NCI-H1930 (cell line): ENCODE measurements around the gene PLCL2.
"Not testable (repeated sequence)": the region's sequence is repeated elsewhere in the genome, so short reads cannot be mapped to it uniquely, and the experiment has no call there.

Source experiments
- DNase-seq, 2 experiments: peaks; one replicate each; lab custom pipeline; 2025; lab: John Stamatoyannopoulos, UW

The PLCL2 gene

DNA sequence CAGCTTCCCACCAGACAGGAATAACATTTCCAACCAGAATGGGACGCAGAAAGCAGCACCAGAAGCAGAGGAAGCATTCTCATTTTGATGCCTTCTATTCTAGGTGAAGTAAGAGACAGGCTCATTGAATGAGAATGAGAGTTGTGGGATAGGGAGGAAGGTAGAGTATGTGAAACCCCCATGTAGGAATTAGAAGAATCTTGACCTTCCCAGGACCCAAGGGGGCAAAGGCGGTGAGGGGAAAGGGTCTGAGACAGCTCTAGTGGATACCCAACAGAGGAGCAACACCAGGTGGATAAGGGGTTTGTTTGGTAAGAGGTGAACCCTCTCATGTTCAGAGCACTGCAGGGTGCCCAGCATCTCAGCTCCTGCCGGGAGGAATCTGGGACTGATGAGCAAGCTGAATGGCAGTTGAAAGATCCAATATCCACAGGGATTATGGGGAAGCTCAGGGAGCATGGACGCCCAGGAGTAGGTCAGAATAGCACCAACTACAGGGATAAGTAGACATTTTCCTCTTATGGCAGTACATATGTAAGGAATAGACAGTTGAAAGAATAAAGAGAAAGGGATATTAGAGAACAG, 77.0 kb downstream of the PLCL2 start:
- DNase-seq: no peak

- DNase-seq: no peak
Observed at GRCh38 chr3:16975083-16975482, 90.3 kb downstream of the PLCL2 start.

GRCh38 chr3:16978234-16978920, 93.6 kb downstream of the PLCL2 start:
- DNase-seq: no peak

- no peak for DNase-seq
Observed at GRCh38 chr3:16978921-16979271, 94.1 kb downstream of the PLCL2 start.

- not testable (repeated sequence) for DNase-seq
Observed at GRCh38 chr3:16979769-16980515, 95.2 kb downstream of the PLCL2 start.

DNA sequence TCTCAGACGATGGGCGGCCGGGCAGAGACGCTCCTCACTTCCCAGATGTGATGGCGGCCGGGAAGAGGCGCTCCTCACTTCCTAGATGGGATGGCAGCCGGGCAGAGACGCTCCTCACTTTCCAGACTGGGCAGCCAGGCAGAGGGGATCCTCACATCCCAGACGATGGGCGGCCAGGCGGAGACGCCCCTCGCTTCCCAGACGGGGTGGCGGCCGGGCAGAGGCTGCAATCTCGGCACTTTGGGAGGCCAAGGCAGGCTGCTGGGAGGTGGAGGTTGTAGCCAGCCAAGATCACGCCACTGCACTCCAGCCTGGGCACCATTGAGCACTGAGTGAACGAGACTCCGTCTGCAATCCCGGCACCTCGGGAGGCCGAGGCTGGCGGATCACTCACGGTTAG, 95.8 kb downstream of the PLCL2 start:
- not testable (repeated sequence) for DNase-seq

- DNase-seq: no peak
Observed at GRCh38 chr3:16982460-16982859, 97.7 kb downstream of the PLCL2 start.

DNA sequence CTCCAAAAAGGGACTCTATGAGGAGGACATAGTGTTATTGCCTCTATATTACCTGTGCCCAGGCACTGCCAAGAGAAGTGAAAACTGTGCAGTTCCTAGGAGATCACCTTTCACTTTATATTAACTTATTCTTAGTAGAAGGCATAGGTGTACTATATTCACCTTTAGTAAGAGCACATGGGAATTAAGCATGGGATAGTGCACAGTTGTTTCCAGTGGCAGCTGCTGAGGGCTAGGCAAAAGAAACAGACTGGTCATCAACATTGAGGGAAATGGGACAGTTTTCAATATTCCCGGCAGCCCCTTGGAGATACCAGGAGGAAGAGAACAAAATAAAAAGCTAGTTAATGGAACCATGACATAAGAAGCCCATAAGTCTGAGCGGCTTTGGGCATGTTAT, 100.9 kb downstream of the PLCL2 start:
- no peak for DNase-seq

DNA sequence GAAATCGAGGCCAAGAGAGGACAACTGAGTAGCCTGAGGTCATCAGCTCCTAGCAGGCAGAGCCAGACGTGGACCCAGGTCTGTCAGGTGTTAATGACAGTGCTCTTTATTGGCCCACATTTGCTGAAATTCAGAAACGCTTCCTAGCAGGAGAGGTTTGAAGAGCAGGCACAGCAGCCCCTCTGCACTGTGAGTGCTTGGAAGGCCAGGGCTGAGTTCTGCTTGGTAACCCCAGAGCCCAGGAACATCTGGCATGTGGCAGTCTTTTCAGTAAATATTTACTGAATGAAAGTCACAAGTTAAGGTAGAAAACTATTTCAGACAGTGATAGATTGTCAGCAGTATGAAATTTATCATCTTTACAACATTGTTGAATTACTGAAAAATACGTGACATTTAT, 102.4 kb downstream of the PLCL2 start:
- DNase-seq: no peak

GRCh38 chr3:16990163-16990562, 105.4 kb downstream of the PLCL2 start:
- no peak for DNase-seq

DNA sequence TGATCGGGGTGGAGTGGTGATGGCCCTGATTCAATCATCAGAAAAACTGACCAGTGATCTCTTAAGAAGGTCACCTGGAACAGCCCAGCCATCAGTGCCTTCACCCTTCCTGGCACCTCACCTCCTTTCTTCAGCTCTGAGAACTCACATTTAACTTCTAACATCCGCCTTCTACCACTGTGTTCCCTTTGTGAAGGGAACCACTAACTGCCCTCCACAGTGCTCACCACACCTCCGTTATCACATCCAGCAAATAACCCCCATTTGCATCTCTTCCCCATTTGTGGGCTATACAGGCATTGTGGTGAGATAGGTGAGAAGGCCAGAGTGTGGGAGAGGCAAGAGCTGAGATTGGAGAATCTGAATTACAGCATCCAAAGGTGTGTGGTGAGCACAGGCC, 107.4 kb downstream of the PLCL2 start:
- DNase-seq: no peak

GRCh38 chr3:16993227-16993626, 108.5 kb downstream of the PLCL2 start:
- no peak for DNase-seq

DNA sequence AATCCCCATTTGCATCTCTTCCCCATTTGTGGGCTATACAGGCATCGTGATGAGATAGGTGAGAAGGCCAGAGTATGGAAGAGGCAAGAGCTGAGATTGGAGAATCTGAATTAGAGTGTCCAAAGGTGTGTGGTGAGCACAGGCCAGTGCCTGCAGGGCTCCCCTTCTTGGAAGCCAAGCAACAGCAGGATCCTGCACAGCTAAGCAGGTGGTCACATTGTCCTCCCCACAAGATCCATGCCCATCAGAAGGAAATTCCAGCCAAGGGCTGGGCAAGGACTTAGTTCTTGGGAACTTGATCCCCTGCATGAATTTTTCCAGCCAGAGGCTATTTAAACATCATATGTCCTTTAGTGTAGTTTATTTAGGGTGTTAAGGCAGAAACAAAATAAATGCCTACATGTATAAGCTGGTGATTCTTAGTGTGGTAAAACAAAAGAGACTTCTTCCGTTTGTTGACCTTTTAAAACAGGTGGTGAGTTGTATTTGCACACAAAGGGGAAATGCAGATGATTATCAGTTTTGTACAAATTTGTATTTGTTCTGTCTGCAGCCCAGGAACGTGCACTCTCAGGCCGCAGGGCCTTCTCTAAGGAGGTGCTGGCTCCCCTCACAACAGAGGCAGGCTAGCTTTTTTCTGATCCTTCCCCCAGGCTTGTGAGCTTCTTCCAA, 110.2 kb downstream of the PLCL2 start:
- DNase-seq: no peak

- DNase-seq: no peak
Observed at GRCh38 chr3:16995601-16996000, 110.8 kb downstream of the PLCL2 start.

- no peak for DNase-seq
Observed at GRCh38 chr3:16998236-16998923, 113.6 kb downstream of the PLCL2 start.

DNA sequence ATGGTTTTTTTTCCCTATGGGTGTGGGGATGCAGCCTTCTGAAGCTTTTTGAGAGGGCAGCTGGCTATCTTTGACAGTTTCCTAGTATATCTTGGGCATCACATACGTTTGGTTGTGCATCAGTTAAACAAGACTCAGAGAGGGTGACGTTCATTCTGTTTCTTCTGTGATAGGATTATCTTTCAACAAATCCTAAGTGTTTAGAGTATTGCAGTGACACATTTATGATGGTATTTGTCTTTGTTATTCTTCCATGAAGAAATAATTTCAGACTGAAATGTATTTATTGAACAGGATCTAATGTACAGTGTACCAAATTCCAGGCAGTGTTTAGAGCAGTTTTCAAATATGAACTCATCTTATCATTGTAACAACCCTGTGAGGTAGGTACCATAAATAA, 114.4 kb downstream of the PLCL2 start:
- no peak for DNase-seq

GRCh38 chr3:16999871-17000270, 115.1 kb downstream of the PLCL2 start:
- no peak for DNase-seq

GRCh38 chr3:17003457-17003856, 118.7 kb downstream of the PLCL2 start:
- no peak for DNase-seq

DNA sequence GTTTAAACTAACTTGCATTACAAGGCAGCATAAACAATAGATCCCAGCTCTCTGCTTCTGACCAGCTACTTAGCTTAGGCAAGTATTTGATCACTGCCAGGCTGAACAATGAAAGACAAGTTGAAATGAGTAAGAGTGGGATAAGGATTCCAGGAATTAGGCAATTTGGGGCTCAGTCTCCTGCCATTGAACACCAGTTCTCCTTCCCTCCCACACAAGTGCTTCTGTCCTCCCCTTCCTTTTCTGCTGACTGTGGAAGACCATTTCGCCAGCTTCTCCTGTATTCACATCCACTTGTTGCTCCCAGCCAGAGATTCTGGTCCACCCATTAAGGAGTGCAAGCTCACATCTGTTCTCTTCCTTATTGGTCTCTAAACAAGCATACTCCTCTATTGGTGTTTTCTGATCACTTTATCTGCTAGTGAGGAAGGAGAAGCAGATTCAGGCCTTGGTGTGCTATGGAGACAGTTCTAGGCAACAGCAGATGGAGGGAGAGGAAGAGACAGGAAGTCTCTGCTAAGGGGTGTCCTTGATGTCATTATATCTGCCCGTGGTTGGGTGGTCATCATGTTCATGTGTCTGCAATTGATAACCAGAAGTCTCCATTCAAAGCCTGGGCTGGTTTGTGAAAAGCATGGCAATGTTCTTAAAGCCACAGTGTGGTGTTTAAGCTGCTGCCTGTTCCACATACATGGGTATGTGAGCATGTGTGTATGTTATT, 121.5 kb downstream of the PLCL2 start:
- no peak for DNase-seq

DNA sequence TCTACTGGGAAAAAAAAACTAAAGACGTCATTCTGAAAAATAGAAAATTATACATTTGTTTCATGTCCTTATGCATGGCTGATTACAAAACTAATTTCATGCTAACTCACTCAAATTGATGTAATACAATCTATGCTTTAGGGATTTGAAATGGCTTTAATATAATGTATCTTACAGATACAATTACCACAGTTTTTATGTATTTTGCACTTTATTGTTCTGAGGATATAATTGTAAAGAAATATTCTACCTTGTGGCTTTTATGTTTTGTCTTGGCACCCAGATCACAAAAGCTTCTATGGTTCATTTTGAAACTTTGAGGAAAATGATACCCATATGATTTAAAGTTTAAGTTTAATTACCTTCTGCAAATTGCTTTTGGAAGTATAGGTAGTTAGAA, 122.5 kb downstream of the PLCL2 start:
- DNase-seq: no peak

DNA sequence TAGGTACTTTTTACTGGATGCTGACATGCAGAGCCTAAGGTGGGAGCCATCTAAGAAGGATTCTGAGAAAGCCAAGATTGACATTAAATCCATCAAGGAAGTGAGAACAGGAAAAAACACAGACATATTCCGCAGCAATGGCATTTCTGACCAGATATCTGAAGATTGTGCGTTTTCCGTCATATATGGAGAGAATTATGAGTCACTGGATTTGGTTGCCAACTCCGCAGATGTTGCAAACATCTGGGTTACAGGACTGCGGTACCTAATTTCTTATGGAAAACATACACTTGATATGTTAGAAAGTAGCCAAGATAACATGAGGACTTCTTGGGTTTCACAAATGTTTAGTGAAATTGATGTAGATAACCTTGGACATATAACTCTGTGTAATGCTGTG, 125.1 kb downstream of the PLCL2 start:
- no peak for DNase-seq
